HG03103 (cell line): Measurements from ENCODE around the gene HELB.

Experiments used
- ATAC-seq: cut with Tn5 transposase; IDR thresholded peaks from one replicate; pipeline ENCODE4 v1.9.1; 2021; ENCODE audit warnings: low read depth; ENCODE audit not compliant: unreplicated experiment

HELB gene

DNA sequence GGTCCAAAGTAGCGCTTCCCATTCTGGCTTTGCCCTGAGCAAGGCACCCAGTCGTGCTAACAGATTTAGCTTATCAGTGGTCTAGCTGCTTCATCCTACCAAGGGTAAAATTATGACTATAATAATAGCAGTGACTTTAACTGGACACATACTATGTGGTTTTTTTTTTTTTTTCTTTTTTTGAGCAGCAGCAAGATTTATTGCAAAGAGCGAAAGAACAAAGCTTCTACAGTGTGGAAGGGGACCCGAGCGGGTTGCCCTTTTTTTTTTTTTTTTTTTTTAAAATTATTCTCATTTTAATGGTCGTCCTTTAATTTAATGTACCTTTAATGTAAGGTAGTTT lies 505 bp downstream of the HELB start:
- ATAC-seq, result no peak

DNA sequence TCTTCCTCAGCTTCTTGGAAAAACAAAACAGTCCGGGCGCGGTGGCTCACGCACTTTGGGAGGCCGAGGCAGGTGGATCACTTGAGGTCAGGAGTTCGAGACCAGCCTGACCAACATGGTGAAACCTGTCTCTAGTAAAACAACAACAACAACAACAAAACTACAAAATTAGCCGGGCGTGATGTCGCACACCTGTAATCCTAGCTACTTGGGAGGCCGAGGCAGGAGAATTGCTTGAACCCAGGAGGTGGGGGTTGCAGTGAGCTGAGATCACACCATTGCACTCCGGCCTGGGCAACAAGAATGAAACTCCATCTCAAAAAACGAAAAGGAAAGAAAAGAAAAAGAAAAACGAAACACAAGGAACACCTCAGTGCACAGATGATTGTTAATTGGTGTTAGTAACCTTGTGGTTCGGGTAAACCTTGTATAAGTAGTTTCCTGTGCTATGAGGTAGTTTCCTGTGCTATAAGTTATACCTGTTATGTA lies 1.1 kb downstream of the HELB start:
- peak; percentile 39 for ATAC-seq

DNA sequence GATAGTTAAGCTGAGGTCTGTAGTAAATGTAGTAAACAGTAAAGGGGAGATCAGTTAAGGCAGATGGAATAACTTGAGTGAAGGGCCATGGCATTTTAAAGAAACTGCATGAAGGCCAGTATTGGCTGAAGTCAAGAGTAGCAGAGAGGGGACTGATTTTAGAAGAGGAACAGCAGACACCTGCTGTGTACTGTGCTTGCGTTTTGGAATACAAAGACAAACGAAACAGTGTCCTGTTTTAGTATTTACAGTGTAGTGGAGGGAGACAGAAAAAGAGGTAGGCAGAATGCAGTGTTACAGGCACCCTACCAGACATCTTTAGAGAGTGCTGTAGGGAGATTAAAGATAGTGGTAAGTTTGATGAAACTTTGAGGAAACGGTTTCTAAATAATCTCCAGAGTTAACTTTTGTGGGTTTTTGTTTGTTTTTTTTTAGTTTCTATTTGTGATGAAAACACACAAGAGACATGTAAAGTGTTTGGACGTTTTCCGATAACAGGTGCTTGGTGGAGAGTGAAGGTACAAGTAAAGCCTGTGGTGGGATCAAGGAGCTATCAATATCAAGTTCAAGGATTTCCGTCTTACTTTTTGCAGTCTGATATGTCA lies 2.1 kb downstream of the HELB start:
- no peak for ATAC-seq

DNA sequence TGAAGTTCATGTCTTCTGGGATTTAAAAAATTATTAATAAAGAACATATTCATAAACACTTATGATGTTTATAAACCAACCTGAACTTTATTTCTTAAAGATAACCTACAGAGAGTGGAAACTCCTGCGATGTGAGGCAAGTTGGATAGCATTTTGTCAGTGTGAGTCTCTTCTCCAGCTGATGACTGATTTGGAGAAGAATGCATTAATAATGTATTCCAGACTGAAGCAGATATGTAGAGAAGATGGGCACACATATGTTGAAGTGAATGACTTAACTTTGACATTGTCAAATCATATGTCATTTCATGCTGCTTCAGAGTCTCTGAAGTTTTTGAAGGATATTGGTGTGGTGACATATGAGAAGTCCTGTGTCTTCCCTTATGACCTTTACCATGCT lies 7.3 kb downstream of the HELB start:
- no peak for ATAC-seq

DNA sequence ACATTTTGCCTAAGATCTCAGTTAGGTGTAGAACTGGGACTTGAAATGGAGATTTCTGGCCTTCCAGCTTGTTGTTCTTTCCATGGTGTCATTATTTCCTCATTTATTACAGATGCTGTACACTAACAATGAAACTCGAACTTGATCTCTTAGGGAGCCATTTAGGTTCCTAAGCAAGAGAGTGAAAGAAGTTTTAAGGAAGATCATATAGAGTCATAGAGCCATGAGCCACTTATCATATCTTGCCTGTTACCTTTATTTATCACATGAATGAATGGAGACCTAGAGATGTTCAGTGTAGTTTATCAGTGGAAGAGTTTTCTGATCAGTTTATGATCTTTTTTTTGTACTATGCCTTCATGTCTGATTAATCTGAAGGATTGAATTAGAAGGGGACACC lies 9.9 kb downstream of the HELB start:
- no peak for ATAC-seq

DNA sequence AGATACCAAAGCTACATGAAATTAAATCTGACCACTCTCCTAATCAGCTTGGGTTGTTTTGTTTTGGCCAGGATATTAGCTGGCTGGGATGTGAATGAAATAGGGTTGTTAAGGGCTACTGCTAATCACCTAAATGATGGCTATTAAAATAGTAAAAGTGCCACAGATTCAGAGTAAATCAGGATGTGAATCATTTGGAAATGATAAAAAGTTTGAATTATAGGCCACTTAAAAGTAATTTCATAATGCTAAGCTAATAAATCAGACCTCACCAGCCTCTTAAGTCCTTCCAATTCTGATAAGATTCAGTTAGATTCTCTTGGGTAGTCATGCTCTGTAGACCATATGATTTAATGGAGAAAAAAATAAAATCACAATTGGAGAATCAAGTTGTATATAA lies 12.0 kb downstream of the HELB start:
- ATAC-seq, result no peak

DNA sequence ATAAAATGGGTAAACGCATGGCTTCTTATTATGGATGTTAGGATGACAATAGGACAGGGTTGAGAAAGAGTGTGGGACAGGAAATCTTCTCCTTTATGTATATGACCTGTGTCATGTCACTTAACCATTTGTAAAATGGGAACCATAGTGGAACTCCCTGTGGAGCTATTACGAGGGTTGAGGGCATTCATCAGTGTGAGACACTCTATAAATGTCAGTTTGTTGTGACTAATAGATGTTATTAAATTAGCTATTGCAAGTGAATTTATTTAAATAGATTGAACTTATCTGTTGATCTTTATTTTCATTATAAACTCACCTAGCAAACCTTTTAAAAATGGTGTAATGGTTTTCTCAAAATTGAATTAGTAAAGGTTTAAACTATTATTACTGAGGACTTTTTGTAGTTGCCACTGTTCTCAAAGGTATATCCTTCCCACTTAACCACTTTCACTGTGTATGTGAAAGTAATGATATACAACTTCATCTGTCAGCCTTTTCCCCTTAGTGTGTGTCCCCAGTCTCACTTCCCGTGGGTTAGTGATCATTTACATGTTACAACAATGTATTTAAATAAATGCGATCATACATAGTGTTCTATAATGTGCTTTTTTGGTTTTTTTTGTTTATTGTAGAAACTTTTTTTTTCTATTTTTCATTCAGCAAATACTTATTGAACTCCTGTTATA lies 17.1 kb downstream of the HELB start:
- ATAC-seq, result no peak

DNA sequence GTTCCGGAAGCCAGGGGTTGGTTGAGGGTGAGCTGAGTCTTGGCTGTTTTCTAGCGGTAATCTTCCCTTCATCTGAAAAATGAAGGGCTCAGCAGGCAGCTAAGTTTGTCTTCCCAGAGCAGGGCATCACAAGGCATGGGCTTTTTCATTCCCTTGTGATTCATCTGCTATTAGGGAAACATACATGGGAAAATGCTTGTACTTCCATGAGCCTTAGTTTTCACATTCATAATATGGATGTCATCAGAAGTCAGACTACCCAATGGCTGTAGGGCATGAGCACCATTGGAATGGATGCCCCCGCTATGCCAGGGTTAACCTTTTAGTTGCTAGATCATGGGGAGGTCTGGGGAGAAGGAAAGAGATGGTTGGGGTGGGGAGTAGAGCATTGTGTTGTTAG lies 18.7 kb downstream of the HELB start:
- no peak for ATAC-seq

DNA sequence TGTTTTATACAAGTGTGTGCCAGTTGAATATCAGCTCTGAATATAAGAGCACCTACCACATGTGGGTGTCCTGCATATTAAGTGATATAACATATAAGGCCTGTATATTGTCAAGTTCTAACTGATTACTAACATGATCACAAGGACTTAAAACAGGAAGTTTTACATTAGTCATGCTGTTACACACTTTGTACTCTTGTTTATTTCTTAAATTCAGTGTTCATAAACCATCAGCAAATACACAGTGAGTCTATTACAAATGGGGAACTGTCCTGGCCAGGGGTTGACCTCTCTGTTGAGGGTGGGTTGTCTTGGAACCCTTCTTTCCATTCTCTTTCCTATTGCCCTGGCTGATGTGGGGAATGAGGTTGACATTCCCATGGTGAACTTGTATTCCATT lies 19.1 kb downstream of the HELB start:
- ATAC-seq, result no peak

DNA sequence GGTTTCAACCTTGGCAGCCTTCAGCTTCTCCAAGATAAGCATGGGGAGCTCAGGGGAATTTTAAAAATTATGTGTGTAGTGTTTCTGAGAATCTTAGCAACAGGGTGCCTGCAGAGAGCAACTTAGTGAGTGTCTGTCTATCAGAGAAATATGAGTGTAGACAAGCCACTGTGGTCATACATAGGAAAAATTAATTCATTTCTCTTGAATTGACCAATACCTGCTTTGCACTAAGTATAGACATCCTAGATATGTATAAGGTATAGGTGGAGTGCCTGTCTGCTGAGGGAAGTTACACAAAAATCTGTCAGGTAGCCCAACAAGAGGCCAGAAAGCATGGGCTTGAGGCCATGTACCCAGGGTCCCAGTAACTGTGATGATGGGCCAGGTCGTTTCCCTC lies 20.7 kb downstream of the HELB start:
- ATAC-seq, result no peak

DNA sequence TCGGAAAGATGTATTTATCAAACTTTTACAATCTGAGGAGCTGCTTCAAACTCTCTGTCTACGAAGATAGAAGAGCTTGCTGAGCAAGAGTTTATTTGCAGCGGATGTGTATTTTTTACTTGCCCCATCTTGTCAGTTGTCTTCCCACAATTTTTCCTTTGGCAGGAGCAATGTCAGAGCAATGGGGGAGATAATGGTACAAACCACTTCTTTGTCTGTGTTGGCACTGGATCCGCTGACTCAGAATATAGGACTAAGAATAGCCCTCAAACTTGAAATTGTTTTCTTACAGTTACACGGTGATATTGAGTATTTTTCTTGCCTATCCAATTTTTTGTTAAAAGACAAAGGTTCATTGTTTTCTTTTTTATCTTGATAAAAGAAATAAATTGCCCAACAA lies 27.6 kb downstream of the HELB start:
- ATAC-seq, result no peak

DNA sequence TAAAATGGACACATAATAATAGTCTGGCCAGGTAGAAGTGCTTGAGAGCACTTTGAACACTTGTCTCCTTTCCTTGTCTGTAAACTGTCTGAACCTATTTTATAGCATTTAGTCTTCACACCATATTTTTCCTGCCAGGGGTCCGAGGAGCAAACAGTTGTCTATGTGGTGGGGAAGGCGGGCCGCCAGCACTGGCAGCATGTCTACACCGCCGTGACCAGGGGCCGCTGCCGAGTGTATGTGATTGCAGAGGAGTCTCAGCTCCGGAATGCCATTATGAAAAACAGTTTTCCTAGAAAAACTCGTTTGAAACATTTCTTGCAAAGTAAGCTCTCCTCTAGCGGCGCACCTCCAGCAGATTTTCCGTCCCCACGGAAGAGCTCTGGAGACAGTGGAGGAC lies 28.7 kb downstream of the HELB start:
- ATAC-seq, result no peak

DNA sequence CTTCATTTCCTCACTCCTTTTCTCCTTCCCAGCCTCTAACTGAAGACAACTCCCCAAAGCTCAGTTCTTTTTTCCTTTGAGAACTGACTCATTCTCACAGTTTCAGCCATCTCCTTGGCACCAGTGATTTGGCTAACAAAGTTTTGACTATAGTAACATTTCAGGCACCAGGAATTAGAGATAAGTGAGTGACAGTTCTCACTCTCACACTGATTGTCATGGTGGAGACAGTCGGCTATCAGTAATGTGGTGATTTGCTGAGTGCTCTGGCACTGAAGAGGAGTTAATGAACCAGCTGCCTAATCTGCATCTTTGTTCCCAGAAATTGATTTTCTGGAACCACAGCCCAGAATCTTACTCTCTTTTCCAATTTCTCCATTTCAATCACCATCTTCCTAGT lies 29.5 kb downstream of the HELB start:
- ATAC-seq, result no peak

DNA sequence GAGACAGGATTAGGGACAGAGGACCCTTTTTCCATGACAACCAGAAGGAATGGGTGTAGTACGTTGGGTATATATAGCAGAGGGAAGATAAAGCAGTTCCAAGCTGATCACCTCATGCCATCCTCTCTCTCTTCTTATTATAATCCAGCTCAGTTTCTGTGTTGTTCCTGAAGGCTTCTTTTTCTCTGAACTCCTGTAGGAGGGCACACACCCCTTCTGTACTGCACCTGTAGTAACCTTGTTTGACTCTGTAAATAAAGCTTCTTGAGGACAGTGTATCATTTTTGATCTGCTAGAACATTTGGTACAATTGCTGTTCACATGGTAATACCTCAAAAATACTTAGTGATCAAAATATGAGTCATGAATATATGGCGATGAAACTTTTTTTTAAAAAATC lies 33.5 kb downstream of the HELB start:
- ATAC-seq, result no peak

DNA sequence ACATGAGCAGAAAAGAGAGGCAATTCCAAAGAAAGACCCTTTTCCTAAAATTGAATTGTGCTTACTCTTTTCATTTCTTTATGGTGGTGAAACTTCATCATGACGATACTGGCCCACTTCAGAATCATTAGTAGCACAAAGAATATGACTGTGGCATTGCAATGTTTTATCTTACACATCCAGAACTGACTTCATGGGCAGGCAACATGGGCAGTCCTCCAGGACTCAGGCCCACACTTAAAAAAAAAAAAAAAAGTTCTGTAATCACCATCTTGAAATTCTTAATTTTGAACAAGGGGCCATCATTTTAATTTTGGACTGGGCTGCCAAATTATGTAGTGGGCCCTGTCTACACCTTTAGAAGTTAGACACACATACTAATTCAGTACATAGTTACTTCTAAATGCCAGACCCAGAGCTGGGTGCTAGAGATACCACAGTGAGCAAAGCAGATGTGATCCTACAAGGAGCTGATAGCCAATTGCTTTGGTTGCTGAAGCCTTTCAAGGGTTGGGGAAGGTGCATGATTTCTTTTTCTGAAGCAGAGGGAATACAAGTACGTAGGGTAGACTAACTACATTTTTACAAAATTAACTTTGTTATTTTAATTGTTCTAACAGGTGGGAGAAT lies 35.2 kb downstream of the HELB start:
- no peak for ATAC-seq

DNA sequence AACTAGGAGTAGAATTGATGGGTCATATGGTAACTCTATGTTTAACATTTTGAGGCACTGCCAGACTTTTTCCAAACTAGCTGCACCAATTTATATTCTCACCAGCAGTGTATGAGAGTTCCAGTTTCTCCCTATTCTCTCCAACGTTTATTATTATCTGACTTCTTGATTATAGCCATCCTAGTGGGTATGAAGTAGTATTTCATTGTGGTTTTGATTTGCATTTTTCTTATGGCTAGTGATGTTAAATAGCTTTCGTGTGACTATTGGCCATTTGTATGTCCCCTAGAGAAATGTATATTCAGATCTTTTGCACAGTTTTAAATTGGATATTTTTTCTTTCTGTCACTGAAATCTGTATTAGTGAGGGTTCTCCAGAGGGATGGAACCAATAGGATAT lies 37.8 kb downstream of the HELB start:
- no peak for ATAC-seq

DNA sequence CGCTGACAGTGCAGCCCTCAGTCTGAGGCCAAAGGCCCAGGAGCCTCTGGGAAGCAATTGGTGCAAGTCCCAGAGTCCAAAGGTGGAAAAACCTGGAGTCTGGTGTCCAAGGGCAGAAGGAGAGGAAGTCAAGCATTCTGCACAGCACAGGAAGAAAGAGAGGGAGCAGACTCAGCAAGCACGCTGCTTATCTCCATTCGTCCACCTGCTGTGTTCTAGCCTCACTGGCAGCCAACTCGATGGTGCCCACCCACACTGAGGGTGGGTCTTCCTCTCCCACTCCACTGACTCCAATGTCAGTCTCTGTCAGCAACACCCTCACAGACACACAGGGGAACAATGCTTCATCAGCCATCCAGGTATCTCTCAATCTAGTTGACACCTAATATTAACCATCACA lies 38.8 kb downstream of the HELB start:
- ATAC-seq, result no peak

DNA sequence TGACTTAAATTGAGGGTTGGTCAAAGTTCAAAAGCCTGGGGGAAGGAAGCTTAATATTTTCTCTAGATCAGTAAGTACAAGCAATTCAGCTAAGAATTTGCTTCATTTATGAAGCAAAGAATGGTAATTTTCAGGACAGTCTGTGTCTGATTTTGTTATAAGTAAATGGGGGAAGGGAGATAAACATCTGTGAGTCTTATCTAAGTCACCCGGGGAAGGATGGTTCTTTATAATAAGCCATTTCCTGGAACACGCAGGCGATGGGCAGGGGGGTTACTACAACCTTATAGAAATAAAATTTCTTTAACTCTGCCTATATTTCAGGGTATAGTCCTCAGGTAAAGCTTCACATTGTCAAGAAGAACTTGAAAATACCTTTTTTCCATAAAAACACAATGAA lies 42.9 kb downstream of the HELB start:
- no peak for ATAC-seq

DNA sequence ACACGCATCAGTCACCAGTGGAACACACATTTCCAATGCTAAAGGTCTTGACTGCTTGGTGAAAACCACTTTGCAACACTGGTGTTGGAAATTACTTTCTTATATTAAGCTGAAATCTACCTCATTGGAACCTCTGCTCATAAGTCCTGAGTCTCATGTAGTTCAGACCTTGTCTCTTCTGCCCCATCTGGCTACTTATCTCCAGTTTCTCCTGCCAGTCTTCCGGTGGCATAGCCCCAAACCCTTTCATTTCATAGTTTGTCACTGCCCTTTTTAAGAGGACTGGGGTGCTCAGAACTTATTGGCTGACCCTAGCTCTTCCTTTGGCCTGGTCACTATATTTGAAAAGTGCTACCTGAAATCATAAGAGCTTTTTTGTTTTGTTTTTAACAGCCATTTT lies 43.7 kb downstream of the HELB start:
- ATAC-seq, result no peak

DNA sequence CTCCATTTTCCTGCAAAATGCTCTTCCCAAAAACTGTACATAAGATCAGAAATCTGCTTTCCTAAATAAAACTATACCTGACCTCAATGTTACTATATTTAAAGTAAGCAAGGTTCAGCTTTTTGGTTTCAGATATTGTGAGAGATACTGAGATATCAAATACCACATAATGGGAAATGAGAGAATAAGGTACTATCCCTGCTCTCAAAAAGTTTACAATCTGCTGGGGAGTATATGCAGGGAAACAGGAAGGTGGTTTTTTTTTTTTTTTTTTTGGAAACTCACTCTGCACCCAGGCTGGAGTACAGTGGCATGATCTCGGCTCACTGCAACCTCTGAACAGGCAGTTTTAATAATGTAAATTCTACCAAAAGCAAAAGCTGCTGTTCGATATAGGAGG lies 49.0 kb downstream of the HELB start:
- no peak for ATAC-seq

DNA sequence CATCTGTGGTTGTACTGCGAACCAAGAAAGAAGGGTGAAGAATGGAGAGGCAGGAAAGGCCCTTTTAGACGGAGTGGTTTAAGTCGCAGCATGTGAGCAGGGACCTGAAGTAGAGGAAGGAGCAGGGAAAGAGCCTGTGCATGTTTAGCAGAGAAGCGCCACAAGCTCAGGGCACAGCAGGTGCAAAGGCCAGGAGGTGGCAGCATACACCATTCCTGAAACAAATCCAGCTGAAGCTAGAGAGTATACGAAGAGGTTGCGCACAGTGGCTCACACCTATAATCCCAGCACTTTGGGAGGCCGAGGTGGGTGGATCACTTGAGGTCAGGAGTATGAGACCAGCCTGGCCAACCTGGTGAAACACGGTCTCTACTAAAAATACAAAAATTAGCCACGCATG lies 49.9 kb downstream of the HELB start:
- ATAC-seq, result no peak

DNA sequence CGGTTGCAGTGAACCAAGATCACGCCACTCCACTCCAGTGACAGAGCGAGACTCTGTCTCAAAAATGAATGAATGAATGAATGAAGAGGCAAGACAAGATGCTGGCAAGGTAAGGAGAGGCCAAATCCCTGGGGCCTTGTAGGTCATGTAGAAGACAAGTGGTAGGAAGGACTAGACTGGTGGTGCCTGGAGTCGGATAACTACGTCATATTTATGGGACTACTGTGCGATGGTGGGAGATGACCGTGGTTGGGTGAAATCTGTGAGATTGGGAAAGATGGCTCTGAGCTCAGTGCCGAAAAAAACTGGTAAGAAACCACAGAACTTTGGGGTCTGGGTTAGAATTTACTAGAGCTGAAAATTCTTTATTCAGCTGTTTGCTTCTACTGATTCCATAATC lies 50.6 kb downstream of the HELB start:
- ATAC-seq, result no peak
